Measurements from ENCODE around the gene LAMC3. TPM values are rescaled to one million over a fixed set of nuclear protein-coding genes. Genes with fewer than 3 reads are reported as not detected.

LAMC3 gene
- total RNA-seq, 2 donors from 2014 or later, result 16.7 to 41.2 TPM

- Histone ChIP-seq H3K9ac (ENCODE audit: extremely low read depth, low read length, poor library complexity, severe bottlenecking) (no peak overlapping the region), H3K36me3 (ENCODE audit: control insufficient read depth, insufficient read depth, low read length) (no peaks in the 10 kb centered on the region), H3K27ac (ENCODE audit: low read depth, low read length) (no peak overlapping the region), H3K4me1 (ENCODE audit: control insufficient read depth, insufficient read depth, low read length) (no peaks in the 10 kb centered on the region), H3K4me3 (ENCODE audit: low read length) (no peak overlapping the region), H3K27me3 (ENCODE audit: control insufficient read depth, insufficient read depth, low read length, poor library complexity, severe bottlenecking) (no peaks in the 10 kb centered on the region), H3K9me3 (ENCODE audit: control insufficient read depth, low read length) (no peaks in the 10 kb centered on the region)
- no peak for TF ChIP-seq CTCF (conservative IDR thresholded peaks at IDR 0.05)
- no peak for DNase-seq
- Mint-ChIP-seq H3K9me3 (peaks cover 12% of the 10 kb centered on the region), H3K4me1 (no peaks in the 10 kb centered on the region), H3K4me3 (no peak overlapping the region), H3K27ac (no peak overlapping the region), H3K36me3 (ENCODE audit: low read depth) (peaks cover under 1% of the 10 kb centered on the region), H3K27me3 (ENCODE audit: insufficient read depth) (peaks cover 6% of the 10 kb centered on the region)
- 90 to 91% methylated on average over 5 to 8 of the region's 8 CpGs for WGBS, 2 experiments (ENCODE audit: insufficient coverage in 1 of 2, insufficient read length in 1 of 2)
Measured at GRCh38 chr9:130963916-130964315, 45.1 kb upstream of the LAMC3 start.

GRCh38 chr9:130965680-130966079 lies 43.3 kb upstream of the LAMC3 start:
- Histone ChIP-seq H3K27ac (ENCODE audit: low read depth, low read length) (no peak overlapping the region), H3K27me3 (ENCODE audit: control insufficient read depth, insufficient read depth, low read length, poor library complexity, severe bottlenecking) (no peaks in the 10 kb centered on the region), H3K9me3 (ENCODE audit: control insufficient read depth, low read length) (no peaks in the 10 kb centered on the region), H3K4me3 (ENCODE audit: low read length) (no peak overlapping the region), H3K4me1 (ENCODE audit: control insufficient read depth, insufficient read depth, low read length) (no peaks in the 10 kb centered on the region), H3K9ac (ENCODE audit: extremely low read depth, low read length, poor library complexity, severe bottlenecking) (no peak overlapping the region), H3K36me3 (ENCODE audit: control insufficient read depth, insufficient read depth, low read length) (no peaks in the 10 kb centered on the region)
- DNase-seq, result no peak
- H3K27ac Mint-ChIP-seq, result no peak overlapping the region
- H3K27me3 Mint-ChIP-seq (ENCODE audit: insufficient read depth), result peaks cover 5% of the 10 kb centered on the region
- no peaks in the 10 kb centered on the region for H3K36me3 Mint-ChIP-seq (ENCODE audit: low read depth)
- H3K4me3 Mint-ChIP-seq, result no peak overlapping the region
- H3K4me1 Mint-ChIP-seq, result no peaks in the 10 kb centered on the region
- 91 to 95% methylated on average over 5 to 7 of the region's 7 CpGs for WGBS, 2 experiments (ENCODE audit: insufficient coverage in 1 of 2, insufficient read length in 1 of 2)
- H3K9me3 Mint-ChIP-seq, result peaks cover 6% of the 10 kb centered on the region
- TF ChIP-seq CTCF (conservative IDR thresholded peaks at IDR 0.05), result no peak

GRCh38 chr9:130970052-130970451 lies 38.9 kb upstream of the LAMC3 start:
- H3K4me1 Mint-ChIP-seq, result no peaks in the 10 kb centered on the region
- no peaks in the 10 kb centered on the region for H3K36me3 Mint-ChIP-seq (ENCODE audit: low read depth)
- H3K4me1 ChIP-seq (ENCODE audit: control insufficient read depth, insufficient read depth, low read length), result no peaks in the 10 kb centered on the region

More at GRCh38 chr9:130970052-130970451, 38.9 kb upstream of the LAMC3 start:
- no peak overlapping the region for H3K4me3 Mint-ChIP-seq
- TF ChIP-seq CTCF (conservative IDR thresholded peaks at IDR 0.05), result no peak
- H3K9me3 Mint-ChIP-seq, result no peaks in the 10 kb centered on the region
- no peaks in the 10 kb centered on the region for H3K27me3 ChIP-seq (ENCODE audit: control insufficient read depth, insufficient read depth, low read length, poor library complexity, severe bottlenecking)
- no peaks in the 10 kb centered on the region for H3K36me3 ChIP-seq (ENCODE audit: control insufficient read depth, insufficient read depth, low read length)
- H3K27ac ChIP-seq (ENCODE audit: low read depth, low read length), result no peak overlapping the region
- no peak overlapping the region for H3K27ac Mint-ChIP-seq
- H3K4me3 ChIP-seq (ENCODE audit: low read length), result no peak overlapping the region
- H3K9me3 ChIP-seq (ENCODE audit: control insufficient read depth, low read length), result no peaks in the 10 kb centered on the region
- 90 to 92% methylated on average over 11 to 12 of the region's 12 CpGs for WGBS, 2 experiments (ENCODE audit: insufficient coverage in 1 of 2, insufficient read length in 1 of 2)
- H3K27me3 Mint-ChIP-seq (ENCODE audit: insufficient read depth), result no peaks in the 10 kb centered on the region
- no peak overlapping the region for H3K9ac ChIP-seq (ENCODE audit: extremely low read depth, low read length, poor library complexity, severe bottlenecking)
- DNase-seq, result no peak

All from endodermal cell (in vitro differentiated cells).